Activated CD8-positive, alpha-beta memory T cell treated with anti-CD3 and anti-CD28 coated beads, Interleukin-2, amount 50 U/mL, for 1 hour (primary cell): ENCODE measurements around the gene TAF9.
A peak's percentile ranks its signal among the peaks of the same experiment; 100 is the strongest.
"Not testable (repeated sequence)": the region's sequence is repeated elsewhere in the genome, so short reads cannot be mapped to it uniquely, and the experiment has no call there.

Experiments used
- DNase-seq: peaks from one replicate; pipeline ENCODE4 v3.0.0-alpha.2; 2020; ENCODE audit errors: extremely low read depth

TAF9 gene, protein sequence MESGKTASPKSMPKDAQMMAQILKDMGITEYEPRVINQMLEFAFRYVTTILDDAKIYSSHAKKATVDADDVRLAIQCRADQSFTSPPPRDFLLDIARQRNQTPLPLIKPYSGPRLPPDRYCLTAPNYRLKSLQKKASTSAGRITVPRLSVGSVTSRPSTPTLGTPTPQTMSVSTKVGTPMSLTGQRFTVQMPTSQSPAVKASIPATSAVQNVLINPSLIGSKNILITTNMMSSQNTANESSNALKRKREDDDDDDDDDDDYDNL

DNA sequence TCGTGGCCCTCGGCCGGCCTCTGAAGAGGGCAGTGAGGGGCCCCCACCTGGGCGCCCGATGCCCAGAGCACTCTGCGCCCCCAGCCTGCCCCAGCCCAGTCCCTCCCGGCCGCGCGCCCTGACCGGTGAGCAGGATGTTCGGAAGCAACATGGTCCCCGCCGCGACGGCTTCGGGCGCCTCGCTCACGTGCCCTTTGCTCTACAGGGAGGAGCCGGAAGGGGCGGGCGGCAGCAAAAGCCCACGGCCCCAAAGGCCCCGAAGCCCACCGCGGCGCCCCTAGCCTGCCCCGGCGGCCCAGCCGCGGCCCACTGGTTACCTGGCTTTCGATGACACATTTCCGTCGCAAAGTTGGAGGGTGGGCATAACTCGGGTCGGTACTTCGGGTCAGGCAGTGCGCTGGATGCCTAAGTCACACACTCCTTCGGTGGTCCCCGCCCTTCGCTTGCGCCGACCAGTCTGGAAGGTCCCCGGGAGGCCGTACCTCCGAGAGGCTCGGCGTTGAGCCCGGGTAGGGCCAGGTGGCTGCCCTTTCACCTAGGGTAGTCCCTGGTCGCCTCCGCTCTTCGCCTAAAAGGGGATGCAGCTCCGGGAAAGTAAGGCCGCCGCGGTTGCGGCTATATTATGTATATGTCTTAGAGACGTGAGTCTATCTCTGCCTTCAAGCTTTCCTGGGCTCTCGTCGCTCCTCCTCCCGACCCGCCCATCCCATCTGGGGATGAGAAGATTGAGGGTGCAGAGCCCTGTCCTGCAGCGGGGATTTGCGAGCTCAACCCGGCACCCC lies at the start of gene TAF9, which contains the start of the genes AK6 and RAD17:
TAF9 (minus strand) TSS at position 181 of the 782 bp plus-strand sequence. CDS start 3,783 bp downstream, outside the sequence.
AK6 (minus strand) TSS at position 181 of the 782 bp plus-strand sequence; CDS start at position 151, 30 bp downstream.
RAD17 (plus strand) TSS at position 479 of the 782 bp plus-strand sequence. CDS start 2,391 bp downstream, outside the sequence.
- peak; percentile 75 for DNase-seq

DNA sequence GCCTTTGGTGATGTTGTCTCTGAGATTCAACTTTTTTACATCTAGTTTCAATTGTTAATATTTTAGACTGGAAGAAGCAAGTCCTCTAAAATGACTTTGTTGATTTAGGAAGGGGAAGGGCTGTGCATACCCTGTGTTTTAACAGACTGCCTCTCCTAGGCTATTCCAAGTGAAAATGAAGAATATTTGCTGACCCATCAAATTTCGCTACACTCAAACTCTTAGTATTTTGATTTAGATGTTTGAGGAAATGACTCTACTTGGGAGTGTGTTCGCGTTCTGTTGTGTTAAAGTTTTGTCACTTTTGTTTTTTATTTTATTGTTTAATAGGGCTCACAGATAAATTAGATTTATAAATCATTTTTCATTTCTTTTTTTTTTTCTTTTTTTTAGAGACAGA lies 49.2 kb upstream of the TAF9 start:
- no peak for DNase-seq

DNA sequence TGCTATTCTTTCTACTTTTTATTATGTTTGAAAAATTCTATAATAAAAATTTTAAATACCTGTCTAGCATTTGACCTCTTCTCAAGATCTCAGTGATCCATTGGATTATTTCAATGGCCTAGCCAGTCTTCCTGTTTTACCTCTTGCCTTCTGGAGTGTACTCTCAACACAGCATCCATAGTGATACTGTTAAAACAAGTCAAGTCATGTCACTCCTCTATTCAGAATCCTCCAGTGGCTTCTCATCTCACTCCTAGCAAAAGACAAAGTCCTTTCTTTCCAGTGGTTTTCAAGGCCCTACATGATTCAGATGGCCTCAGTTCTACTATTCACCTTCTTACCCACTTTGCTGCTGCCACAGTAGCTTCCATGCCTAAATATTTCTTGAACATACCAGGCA lies 47.4 kb upstream of the TAF9 start:
- no peak for DNase-seq

DNA sequence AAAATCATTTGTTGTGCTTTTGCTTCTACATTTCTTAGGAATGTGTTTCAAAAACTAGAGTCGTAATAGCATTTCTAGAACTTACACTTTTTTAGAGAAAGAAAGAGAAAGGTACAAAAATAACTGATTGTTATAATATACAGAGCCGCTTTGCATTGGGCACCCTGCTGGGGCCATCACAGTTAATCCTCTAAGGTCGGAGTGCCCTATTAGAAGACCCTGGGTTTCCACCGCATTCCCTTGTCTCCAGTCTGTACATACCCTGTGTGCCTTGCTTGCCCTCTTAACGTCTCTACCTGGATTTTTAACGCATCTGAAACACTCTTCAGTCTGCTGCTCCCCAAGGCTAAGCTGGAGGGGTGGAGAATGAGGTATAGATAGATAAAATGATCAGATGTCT lies 46.9 kb upstream of the TAF9 start:
- DNase-seq, result no peak

DNA sequence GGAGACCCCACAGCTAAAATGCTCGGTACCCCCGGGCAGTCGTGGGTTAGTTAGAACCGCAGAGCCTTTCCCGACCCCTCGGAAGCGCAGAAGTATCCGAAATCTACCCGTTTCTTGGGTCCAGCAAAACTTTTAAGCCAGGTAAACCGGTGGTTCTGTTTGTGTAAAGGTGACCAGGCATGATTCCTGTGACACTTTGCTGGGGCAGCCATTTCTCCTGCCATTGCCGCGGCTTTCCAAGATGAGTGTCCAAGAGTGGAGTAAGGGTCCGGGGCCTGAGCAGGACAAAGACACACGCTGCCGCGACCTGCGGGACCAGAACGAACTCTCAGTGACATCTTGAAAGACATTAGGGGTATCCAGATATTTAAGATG lies 46.3 kb upstream of the TAF9 start:
- DNase-seq, result no peak

DNA sequence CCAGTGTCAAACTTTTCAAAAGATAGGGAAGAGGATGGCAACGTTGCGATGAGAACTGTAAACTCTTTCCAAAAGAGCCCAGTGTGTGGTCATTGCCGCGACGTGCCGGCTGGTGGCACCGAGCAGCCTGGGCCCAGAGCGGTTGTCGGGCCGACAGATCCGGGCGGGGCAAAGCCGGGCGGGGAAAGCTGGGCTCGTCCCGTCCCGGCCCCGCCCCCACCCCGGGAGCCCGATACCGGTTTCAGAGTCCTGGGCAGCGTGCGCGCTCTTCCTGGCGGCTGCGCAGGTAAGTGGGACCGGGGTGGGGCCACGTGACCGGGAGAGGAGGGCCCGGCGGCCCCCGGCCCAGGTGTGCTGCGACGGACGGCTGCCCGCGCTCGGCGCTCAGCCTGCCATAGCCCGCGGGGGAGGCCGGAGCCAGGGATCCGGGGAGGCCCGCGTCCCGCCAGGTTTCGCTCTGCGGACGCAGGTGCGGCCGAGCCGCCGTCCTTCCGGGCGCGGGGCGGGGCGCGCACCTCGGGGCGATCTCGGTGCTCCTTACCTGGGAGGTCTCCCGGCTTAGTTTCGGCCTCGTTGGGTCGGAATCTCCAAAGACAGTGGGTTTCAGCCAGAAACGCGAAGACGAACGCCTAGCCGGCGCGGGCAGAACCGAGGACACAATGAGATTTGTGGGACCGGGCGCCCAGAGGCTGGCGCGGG lies 45.7 kb upstream of the TAF9 start, which contains the start of gene MARVELD2:
MARVELD2 (plus strand) TSS at position 232 of the 699 bp plus-strand sequence. CDS start 4,270 bp downstream, outside the sequence.
- no peak for DNase-seq

DNA sequence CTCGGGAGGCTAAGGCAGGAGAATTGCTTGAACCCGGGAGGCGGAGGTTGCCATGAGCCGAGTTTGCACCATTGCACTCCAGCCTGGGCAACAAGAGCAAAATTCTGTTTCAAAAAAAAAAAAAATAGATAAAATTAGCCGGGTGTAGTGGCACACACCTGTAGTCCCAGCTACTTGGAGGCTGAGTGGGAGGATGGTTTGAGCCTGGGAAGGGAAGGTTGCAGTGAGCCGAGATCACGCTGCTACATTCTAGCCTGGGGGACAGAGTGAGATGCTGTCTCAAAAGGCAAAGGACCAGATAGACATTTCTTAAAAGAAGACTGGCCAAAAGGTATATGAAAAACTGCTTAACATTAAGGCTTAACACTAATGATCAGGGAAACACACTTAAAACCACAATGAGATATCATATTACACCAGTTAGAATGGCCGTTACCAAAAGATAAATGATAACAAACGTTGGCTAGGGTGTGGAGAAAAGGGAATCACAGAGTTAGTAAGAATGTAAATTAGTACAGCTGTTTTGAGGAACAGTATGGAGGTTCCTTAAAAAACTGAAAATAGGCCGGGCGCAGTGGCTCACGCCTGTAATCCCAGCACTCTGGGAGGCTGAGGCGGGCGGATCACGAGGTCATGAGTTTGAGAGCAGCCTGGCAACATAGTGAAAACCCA lies 35.5 kb upstream of the TAF9 start:
- no peak for DNase-seq

DNA sequence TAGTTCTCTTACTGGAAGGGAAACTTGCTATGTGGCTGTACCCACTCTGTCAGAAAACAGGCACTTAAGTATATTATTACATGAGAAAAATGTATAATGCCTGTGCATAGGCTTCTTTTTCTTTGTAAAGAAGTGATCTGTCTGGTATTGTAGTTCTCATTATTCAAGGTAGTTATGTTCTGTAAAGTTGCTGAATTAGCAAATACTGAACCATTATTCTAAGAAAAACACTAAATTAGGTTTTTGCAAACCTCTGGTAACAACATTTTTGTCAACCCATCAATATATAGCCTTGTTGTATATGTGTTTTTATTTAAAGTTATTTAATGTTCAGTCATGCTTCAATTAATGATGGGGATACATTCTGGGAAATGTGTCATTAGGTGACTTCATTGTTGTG lies 9.1 kb upstream of the TAF9 start:
- DNase-seq, result no peak

DNA sequence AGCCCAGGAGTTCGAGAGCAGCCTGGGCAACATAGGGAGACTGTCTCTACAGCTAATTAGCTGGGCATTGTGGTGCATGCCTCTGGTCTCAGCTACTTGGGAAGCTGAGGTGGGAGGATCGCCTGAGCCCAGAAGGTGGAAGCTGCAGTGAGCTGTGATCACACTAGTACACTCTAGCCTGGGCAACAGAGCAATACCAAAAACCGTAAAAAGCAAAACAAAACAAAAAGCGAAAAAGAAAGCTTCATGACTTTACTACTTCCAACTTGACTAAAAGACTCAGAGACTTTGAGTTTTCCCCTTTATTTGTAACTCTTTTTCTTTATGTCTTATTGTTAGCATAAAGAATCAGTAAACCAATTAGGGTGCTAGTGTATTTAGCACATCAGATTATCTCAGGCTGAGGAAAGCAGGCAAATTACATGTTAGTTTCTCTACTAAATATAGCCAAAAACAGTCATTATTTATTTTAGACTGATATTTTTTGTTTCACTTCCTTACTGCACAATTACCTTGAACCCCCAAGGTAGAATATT lies 5.7 kb upstream of the TAF9 start:
- no peak for DNase-seq

DNA sequence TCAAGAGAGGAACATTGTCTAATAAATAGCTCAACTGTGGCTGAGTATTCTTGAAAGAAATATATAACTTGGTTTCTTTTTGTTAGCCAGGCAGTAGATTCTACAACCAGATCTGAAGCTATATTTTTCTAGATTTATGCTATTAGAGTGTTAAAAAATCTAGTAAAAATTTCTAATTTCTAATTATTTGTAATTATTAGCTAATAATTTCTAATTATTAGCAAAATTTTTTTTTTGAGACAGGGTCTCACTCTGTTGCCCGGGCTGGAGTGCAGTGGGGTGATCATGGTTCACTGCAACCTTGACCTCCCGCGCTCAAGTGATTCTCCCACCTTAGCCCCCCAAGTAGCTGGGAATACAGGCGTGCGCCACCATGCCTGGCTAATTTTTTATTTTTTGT lies 3.1 kb upstream of the TAF9 start:
- DNase-seq, result no peak

DNA sequence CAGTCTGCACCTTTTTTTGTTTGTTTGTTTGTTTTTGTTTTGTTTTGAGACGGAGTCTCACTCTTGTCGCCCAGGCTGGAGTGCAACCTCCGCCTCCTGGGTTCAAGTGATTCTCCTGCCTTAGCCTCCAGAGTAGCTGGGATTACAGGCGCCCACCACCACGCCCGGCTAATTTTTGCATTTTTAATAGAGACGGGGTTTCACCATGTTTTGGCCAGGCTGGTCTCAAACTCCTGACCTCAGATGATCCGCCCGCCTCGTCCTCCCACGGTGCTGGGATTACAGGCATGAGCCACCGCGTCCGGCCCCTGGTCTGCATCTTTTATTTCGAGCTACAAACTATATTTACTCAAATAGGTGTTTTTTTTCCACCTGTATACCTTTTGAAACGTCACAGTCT lies 1.0 kb upstream of the TAF9 start:
- DNase-seq, result not testable (repeated sequence)

DNA sequence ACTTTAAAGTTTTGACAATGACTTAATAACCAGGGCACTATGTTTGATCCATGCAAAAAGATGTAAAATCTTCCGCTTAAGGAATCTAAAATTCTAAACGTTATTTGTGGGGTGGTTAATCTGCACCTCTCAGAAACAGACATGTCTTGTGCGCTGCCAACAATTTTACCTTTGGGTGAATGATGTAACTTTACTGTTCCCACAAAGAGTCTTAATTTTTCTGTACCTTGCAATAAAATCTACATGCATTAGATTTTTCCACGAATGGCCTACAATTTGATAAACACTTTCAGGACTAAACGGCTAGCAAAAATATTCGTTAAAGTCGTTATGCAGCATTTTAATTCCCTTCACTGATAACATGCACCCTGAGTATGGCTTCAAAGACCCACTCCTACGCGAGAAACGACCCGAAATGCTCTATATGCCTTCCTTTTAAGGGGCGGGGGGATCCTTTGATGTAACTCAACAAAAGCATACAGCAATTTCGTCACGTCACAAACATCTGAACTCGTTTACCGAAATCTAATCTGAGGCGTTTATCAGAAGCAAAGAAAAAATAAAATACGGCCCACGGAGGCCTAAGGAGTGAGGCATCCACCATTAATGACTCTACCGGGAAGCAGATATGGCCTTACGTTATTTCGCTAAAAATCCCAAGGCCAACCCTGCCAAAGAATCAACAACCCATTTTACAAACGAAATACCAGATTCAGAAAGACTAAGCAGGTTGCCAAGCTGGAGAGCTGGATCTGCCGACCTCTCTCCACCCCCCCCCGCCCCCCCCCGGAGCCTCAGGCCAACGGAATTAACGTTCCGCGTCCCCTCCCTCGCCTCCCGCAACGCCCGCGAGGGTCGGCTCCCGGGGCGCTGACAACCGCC lies 621 bp downstream of the TAF9 start:
- DNase-seq, result peak; percentile 25

DNA sequence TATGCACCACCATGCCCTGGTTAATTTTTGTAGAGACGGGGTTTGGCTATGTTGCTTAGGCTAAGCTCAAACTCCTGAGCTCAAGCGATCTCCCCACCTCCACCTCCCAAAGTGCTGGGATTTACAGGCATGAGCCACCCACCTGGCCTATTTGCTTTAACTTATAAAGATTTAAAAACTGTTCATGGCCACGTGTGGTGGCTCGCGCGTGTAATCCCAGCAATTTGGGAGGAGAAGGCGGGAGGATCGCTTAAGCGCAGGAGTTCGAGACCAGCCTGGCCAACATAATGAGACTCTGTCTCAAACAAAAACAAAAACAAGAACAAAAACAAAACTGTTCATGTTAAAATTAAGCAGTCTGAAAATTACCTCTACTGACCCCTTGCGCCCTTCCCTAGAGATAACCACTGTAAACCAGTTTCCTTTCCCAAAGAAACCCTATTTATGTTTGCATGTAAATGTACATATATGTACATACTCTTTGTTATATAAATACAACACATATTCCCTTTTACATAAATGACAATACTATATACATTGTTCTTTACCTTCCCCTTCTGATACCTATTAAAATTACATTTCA lies 1.5 kb downstream of the TAF9 start:
- no peak for DNase-seq

DNA sequence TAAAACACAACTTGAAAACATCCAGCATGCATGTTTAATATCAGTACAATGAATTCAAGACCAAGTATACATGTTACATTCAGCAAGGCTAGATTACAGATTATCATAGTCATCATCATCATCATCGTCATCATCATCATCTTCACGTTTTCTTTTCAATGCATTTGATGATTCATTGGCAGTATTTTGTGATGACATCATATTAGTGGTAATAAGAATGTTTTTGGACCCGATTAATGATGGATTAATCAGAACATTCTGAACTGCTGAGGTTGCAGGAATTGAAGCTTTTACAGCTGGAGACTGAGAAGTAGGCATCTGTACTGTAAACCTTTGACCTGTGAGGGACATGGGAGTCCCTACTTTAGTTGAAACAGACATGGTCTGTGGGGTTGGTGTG lies 4.5 kb downstream of the TAF9 start:
- no peak for DNase-seq

DNA sequence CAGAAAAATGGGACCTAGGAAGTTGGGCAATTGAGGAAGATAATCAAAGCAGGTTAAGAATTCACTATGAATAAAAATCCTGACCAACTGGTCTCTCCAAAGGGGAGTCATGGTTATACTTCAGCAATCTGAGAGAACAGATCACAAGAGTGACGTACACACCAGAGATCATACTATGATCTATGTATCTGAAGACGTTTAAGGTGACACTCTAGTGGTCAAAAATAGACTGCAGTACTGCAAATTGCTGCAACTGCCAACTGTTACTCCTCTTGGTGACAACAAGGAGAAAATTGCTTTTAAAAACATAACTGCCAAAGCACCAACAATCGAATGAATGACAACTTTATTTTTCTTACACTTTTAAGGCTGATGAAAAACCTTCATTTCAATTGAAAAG lies 4.9 kb downstream of the TAF9 start:
- DNase-seq, result no peak

DNA sequence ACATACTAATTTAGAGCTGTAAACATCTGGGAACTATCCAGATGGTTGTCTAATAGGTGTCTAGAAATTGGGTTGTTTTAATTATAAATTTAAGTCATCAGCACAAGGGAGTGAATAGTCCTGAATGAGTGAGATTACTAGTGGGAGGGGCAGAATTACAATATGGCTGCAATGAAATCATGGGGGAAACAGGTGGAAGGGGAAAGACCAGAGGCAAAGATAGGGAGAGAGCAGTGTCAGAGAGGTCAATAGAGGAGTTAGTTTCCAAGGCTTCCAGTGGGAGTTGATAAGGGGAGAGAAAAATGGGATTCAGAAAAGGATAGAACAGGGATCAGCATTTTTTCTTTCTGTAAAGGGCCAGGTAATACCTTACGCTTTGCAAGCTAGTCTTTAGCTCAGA lies 8.9 kb downstream of the TAF9 start:
- no peak for DNase-seq

DNA sequence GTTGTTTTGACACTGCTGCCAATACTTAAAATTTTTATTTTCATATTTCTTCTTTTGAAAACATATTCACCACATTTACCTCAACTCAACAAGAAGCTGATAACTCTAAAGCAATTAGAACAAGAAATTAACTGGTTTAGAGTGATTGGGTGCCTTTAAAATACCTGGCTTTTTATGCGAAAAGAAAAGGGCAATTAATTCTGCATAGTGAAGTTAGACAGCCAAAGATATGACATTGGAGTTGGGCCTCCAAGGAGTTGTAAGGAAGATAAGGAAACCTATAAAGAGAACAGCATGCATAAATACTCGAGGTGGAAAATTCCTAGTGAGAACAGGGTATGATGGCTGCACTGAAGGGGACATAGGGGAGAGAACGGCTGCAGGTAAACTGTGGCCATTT lies 9.6 kb downstream of the TAF9 start:
- DNase-seq, result no peak

DNA sequence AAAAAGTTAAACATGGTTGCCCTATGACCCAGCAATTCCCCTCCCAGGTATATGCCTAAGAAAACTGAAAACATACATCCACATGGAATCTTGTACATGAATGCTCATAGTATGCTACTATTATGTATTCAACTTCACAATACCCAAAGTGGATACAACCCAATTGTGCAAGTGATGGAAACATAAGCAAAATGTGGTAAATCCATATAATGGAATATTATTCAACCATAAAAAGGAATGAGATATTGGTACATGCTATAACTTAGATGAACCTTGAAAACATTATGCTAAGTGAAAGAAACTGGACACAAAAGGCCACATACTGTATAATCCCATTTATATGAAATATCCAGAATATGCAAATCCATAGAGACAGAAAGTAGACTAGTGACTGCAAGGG lies 18.7 kb downstream of the TAF9 start:
- DNase-seq, result no peak

DNA sequence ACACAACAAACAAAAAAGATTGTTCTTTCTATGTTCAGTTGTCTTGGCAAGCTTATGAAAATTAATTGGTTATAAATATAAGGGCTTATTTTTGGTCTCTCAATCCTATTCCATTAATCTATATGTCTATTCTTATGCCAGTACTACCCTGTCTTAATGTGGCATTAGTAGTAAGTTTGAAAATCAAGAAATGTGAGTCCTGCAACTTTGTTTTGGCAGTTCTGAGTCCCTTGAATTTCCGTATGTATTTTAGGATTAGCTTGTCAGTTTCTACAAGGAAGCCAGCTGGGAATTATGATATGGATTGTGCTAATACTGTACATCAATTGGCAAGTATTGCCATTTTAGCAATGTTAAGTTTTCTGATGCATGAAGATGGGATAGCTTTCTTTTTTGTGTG lies 26.2 kb downstream of the TAF9 start:
- DNase-seq, result no peak

DNA sequence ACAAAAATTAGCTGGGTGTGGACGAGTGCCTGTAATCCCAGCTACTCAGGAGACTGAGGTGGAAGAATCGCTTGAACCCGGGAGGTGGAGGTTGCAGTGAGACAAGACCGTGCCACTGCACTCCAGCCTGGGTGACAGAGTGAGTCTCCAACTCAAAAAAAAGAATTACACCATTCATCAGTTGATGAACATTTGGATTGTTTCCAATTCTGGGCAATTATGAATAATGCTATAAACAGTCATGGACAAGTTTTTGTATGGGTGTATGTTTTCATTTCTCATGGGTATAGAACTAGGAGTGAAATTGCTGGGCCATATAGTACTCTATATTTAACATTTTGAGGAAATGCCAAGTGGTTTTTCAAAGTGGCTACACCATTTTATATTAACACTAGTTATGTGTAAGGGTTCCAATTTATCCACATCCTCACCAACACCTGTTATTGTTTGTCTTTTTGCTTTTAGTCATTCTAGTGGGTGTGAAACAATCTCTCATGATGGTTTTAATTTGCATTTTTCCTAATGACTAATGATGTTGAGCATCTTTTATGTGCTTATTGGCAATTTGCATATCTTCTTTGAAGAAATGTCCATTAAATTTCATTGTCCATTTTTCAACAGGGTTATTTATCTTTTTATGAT lies 27.7 kb downstream of the TAF9 start:
- DNase-seq, result no peak
